GM18511 (cell line): ENCODE data around the gene GIGYF2.
"Not testable (repeated sequence)": the region's sequence is repeated elsewhere in the genome, so short reads cannot be mapped to it uniquely, and the experiment has no call there.

ENCODE experiments used
- ATAC-seq: cut with Tn5 transposase; IDR thresholded peaks from one replicate; pipeline ENCODE4 v1.9.1; 2021; ENCODE audit warnings: mild to moderate bottlenecking, moderate library complexity; ENCODE audit not compliant: unreplicated experiment

The GIGYF2 gene

DNA sequence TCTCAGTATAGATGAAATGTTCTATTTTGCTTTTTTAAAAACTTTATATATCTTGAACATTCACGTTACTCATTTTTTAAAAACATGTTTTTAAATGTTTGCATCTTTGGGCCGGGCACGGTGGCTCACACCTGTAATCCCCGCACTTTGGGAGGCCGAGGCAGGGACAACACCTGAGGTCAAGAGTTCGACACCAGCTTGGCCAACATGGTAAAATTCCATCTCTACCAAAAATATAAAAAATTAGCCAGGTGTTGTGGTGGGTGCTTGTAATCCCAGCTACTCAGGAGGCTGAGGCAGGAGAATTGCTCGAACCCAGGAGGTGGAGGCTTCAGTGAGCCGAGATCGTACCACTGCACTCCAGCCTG, 210.6 kb downstream of the GIGYF2 start:
- ATAC-seq, result not testable (repeated sequence)

DNA sequence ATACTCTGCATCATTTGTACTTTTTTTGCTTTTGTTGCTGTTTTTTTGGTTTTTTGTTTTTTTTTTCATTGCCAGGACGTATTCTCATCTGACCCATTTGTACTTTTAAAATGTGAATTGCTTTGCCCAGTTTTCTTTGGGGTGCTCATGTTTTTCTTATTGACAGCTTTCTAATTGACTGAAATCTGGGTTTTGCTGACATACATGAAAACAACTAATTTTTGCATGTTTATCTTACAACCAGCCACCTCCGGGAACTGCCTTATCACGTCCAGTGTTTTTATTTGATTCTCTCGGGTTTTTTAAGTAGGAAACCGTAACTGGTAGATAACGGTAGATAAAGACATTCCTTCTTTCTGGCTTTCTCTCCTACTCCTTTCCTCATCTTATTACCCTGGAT, 211.6 kb downstream of the GIGYF2 start:
- no peak for ATAC-seq
